ENCODE measurements around the gene KIAA0825. TPM values are rescaled to one million over a fixed set of nuclear protein-coding genes. Genes with fewer than 3 reads are reported as not detected.

Gene KIAA0825
- total and polyA plus RNA-seq, 2 of the 8 experiments (the other 6 are each of a cell fraction or from before 2014, with no cell fraction given), result 0.60 to 1.0 TPM

GRCh38 chr5:94263068-94263467, 355.3 kb downstream of the KIAA0825 start:
- Histone ChIP-seq H2BK120ac (replicated peaks; ENCODE audit: low read depth, low read length) (no peak overlapping the region), H2BK15ac (ENCODE audit: low read length) (no peak overlapping the region), H3K9me3 (ENCODE audit: insufficient read depth in 2 of 2, low read depth in 1 of 2, low read length in 1 of 2) (no peaks in the 10 kb centered on the region), H3K36me3 (ENCODE audit: control insufficient read depth in 2 of 4, insufficient read depth in 4 of 4, low read length in 3 of 4) (no peaks in the 10 kb centered on the region; a peak in 1 of 8 replicates), H3K14ac (ENCODE audit: insufficient read length) (no peak overlapping the region), H2BK20ac (ENCODE audit: low read length) (no peak overlapping the region), H3K23me2 (ENCODE audit: low read depth, low read length) (no peaks in the 10 kb centered on the region), H4K8ac (ENCODE audit: extremely low read depth, insufficient read depth, low read length) (no peak overlapping the region), H3K23ac (ENCODE audit: insufficient read length) (no peak overlapping the region), H4K20me1 (replicated peaks in 1 of 2; ENCODE audit: control insufficient read depth in 1 of 2, insufficient read depth in 2 of 2, low read length in 2 of 2) (peaks cover 0 to 1% of the 10 kb centered on the region in 2 experiments), H3K79me1 (ENCODE audit: low read depth, low read length) (no peaks in the 10 kb centered on the region), H2AK5ac (ENCODE audit: low read depth, low read length) (no peak overlapping the region), H3K4me2 (ENCODE audit: insufficient read depth in 1 of 2, low read depth in 2 of 2, low read length in 2 of 2) (no peak overlapping the region), H3K79me2 (ENCODE audit: control insufficient read depth in 1 of 2, insufficient read depth in 2 of 2, low read length in 2 of 2) (peaks cover 0 to 62% of the 10 kb centered on the region in 2 experiments; a peak in 2 of 4 replicates), H3K27me3 (replicated peaks in 1 of 4; ENCODE audit: control insufficient read depth in 3 of 4, extremely low read depth in 1 of 4, insufficient read depth in 3 of 4, low read length in 3 of 4) (no peaks in the 10 kb centered on the region), H3K4me1 (replicated peaks in 1 of 4; ENCODE audit: control insufficient read depth in 3 of 4, insufficient read depth in 4 of 4, low read length in 3 of 4) (no peaks in the 10 kb centered on the region), H3K56ac (replicated peaks; ENCODE audit: insufficient read length, low read depth, low read length) (no peak overlapping the region), H3K27ac (ENCODE audit: low read depth, low read length) (no peak overlapping the region), H4K5ac (ENCODE audit: insufficient read length, low read depth, low read length) (no peak overlapping the region), H3K4me3 (ENCODE audit: extremely low read depth in 1 of 4, insufficient read depth in 2 of 4, low read depth in 3 of 4, low read length in 4 of 4) (no peak overlapping the region), H2BK12ac (ENCODE audit: low read depth, low read length) (no peak overlapping the region), H4K91ac (replicated peaks; ENCODE audit: insufficient read length, low read length) (no peak overlapping the region), H2BK5ac (ENCODE audit: low read depth, low read length) (no peak overlapping the region), H2AFZ (ENCODE audit: low read length) (no peak overlapping the region), H3K4ac (replicated peaks; ENCODE audit: insufficient read length, low read depth, low read length) (no peak overlapping the region), H3K9ac (replicated peaks in 1 of 4; ENCODE audit: extremely low read depth in 1 of 4, low read depth in 3 of 4, low read length in 3 of 4) (no peak overlapping the region), H3K18ac (ENCODE audit: extremely low read depth, low read length) (no peak overlapping the region)
- no peak for FAIRE-seq
- no peak for DNase-seq (ENCODE audit: low read depth in 1 of 2, low spot score in 2 of 2)
- 91% methylated on average over 1 of the region's 1 CpG; no CpG with 5 or more reads in 1 of the 2 experiments for WGBS, 2 experiments (ENCODE audit: extremely low coverage in 1 of 2, insufficient coverage in 1 of 2, insufficient read length in 1 of 2, insufficient replicate concordance in 2 of 2, low coverage in 1 of 2, low lambda C conversion rate in 2 of 2, missing lambda C conversion rate in 1 of 2)
- POLR2A ChIA-PET (ENCODE audit: partially characterized antibody), result no interaction called here
- CTCF ChIA-PET (ENCODE audit: partially characterized antibody), result no interaction called here
- TF ChIP-seq NANOG (IDR thresholded peaks at IDR 0.05; ENCODE audit: insufficient read depth, low read depth, low read length, poor library complexity, severe bottlenecking) (no peak), SAP30 (IDR thresholded peaks at IDR 0.05; ENCODE audit: insufficient read depth, insufficient replicate concordance, low read length) (no peak), GABPA (IDR thresholded peaks at IDR 0.05; ENCODE audit: borderline replicate concordance, insufficient read depth, low read length) (no peak), JUN (IDR thresholded peaks at IDR 0.05; ENCODE audit: low read depth, low read length) (no peak), MAX (IDR thresholded peaks at IDR 0.05) (no peak)
